HG03280 (cell line): Measurements from ENCODE around the gene TBC1D20.
A peak's percentile ranks its signal among the peaks of the same experiment; 100 is the strongest.
"Not testable (repeated sequence)": the region's sequence is repeated elsewhere in the genome, so short reads cannot be mapped to it uniquely, and the experiment has no call there.

ENCODE experiments used
- ATAC-seq: cut with Tn5 transposase; IDR thresholded peaks from one replicate; pipeline ENCODE4 v1.9.1; 2021; ENCODE audit warnings: mild to moderate bottlenecking, moderate library complexity; ENCODE audit not compliant: unreplicated experiment

TBC1D20 gene

DNA sequence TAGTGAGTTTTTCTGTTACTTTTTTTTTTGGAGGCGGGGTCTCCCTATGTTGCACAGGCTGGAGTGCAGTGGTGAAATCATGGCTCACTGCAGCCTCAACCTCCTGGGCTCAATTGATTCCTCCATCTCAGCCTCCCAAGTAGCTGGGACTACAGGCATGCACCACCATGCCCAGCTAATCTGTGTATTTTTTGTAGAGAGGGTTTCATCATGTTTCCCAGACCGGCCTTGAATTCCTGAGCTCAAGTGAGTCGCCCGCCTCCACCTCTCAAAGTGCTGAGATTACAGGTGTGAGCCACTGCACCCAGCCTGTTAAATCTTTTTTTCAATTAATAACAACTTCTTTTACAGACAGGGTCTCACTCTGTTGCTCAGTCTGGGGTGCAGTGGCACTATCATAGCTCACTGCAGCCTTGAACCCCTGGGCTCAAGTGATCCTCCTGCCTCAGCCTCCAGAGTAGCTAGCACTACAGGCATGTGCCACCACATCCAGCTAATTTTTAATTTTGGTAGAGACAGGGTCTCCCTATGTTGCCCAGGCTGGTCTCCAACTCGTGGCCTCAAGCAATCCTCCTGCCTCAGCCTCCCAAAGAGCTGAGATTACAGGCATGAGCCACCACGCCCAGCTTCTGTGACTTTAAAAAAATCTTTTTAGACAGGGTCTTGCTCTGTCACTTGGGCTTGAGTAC lies 14.4 kb upstream of the TBC1D20 start:
- not testable (repeated sequence) for ATAC-seq

DNA sequence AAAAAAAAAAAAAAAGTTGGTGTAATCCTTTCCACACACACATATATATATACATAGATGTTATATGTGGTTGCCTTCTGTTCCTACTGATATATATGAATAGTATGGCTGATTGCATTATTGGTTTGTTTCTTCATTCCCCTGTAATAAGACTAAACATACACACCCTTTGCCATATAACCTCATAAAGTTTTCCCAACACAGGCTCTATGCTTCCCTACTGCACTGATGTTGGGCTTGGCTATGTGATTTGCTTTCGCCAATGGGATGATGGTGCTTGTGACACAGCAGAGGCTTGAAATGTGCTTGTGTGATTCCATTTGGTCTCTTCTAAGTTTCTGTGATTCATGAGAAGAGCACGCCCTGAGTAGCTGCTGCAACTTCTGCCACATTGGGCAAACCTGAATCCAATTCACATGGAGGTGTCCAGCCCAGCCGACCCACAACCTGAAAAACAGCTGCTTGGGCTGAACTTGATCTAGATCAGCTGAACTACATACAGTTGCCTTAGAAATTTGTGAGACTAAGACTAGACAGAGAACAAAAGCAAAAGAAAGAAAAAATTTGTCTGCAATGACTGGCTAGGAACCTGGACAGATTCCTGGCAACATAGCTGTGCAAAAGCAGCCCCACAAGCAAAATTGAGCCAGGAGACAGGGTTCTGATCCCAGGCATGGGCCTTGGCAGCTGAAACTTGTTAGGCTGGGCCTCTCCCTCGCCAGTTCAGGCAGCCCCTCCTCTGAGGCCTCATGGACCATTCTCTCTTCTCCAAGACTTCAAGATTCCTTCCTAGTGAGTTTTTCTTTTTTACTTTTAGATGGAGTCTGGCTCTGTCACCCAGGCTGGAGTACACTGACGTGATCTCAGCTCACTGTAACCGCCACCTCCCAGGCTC lies 13.4 kb upstream of the TBC1D20 start:
- ATAC-seq, result no peak

DNA sequence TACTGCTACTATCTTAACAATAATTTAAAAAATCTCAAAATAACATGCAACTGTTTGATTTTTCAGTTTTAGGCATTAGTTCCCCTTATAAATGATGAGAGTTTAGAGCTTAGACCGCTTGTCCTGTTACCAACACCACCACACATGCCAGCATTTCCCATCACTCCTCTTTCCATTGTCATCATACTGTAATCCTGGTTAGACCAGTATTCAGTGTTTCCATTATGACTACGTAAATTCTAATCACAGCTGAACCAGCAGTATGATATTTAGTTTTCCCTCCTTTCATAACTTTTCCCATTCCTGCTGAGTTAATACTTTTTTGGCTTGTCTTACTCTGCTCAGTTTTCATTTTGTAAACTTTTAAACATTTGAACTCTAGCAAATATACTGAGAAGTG lies 12.2 kb upstream of the TBC1D20 start:
- no peak for ATAC-seq

DNA sequence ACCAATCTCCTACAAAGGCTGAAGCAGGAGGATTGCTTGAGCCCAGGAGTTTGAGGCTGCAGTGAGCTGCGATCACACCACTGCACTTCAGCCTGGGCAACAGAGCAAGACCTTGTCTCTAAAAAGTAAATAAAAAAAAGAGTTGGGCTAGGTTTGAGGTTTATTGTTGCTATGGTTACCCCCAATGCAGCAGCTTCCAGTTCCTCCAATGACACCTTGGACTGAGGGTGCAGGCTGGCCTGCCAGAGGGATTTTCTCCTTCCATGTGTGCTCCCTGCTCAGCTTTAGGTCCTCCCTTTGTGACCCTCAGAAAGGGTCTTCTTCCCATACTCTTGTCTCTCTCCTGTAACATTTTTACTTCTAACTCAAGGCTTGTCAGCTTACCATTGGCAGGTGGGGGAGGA lies 10.6 kb upstream of the TBC1D20 start:
- no peak for ATAC-seq

DNA sequence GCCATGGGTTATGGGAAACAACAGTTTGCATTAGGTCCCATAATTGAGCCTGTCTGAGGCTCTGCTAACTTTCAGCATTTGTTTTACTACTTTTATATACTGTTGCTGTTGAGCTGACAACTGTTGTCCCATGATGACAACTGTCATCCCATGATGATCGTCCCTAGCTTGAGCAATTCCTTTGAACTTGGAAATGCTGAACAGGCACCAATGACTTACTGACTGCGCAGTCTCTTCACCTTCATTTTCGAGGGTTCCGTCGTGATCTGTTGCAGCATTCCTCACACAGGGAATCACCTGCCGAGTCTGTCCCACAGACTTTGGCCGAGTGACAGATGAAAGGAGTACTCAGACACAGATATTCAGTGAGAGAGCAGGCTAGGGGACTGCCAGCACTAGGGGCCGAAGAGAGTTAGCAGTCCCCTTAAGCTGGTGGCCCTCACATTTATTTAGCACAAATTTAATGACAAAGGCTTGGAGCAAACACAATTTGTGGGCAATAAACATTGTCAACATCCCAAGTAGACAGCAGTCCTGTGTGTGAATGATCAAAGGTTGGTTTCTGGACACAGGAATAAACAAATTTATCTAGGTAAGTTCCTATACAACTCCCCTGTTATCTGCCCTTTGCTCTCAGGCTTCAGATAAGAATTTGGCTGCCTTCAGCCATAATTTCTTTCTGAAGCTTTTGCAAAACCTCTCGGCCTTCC lies 10.0 kb upstream of the TBC1D20 start:
- ATAC-seq, result no peak

DNA sequence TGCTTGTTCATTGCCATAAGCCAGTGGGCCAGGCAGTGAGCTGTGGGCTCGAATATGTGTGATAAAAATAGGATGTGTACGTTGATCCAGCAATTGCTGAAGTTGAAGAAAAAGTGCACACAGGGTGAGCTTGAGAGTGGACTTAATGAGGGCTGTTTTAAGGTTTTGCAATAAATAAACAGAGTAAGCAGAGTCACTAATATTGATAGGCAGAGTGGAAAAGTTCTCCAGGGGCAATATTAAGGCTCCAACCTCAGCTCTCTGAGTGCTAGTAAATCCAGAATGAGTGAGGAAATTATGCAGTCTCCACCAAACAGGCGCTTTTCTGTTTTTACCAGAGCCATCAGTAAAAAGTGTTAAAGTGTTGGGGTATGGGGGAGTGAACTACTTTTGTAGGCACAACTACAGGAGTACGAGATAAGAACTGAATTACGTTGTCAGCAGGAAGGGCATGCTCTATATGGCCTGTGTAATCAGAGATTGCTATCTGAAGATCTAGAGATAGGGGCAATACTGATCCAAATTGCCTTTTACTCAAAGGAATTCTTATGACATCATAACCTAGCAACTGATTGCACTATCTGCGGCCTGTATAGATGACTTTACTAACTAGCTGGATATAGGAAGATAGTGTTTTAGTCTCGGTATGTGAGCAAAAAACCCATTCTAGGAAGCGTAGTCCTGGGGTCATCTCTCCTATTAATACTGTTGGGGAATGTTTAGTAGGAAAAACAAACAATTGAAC lies 7.6 kb upstream of the TBC1D20 start:
- no peak for ATAC-seq

DNA sequence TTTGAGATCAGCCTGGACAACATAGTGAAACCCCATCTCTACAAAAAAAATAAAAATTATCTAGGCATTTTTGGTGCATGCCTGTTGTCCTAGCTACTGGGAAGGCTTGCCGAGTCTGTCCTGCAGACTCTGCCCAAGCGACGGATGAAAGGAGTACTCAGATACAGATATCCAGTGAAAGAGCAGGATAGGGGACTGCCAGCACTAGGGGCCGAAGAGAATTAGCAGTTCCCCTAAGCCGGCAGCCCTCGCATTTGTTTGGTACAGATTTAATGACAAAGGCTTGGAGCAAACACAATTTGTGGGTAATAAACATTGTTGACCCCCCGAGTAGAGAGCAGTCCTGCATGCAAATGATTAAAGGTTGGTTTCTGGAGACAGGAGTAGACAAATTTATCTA lies 5.4 kb upstream of the TBC1D20 start:
- ATAC-seq, result no peak

DNA sequence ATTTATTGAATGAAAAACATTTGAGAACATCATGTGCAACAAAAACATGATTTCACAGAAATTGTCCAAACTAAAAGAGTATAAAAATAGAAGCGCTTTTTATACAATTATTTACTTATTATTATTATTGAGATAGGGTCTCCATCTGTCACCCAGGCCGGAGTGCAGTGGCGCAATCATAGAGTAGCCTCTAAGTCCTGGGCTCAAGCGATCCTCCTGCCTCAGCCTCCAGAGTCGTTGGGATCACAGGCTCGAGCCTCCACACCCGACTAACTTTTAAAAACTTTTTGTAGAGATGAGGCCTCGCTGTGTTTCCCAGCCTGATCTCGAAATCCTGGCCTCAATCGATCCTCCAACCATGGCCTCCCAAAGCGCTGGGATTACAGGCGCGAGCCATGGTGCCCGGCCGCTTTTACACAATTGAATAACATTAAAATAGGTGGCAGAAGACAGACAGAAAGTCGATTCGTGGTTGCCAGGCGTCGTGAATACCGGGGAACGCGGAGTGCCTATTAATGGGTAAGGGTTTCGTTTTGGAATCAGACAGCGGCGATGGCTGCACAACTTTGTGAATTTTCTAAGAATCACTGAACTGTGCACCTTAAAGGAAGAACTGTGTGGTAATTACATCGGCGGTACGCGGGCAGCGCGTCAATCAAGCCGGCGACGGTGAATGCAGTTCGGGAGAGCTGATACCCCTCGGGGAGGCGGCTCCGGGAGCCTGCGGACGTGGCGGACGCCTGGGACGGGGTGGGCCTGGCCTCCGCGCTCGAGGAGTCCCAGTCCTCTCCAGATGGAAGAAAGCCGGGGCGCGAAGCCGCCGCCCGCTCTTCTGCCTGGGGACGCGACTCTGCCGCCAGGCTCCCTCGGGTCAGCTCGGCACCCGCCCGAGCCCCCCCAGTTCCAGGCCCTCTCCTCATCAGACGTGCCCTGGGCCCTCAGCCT lies 807 bp downstream of the TBC1D20 start:
- ATAC-seq, result peak; percentile 42

DNA sequence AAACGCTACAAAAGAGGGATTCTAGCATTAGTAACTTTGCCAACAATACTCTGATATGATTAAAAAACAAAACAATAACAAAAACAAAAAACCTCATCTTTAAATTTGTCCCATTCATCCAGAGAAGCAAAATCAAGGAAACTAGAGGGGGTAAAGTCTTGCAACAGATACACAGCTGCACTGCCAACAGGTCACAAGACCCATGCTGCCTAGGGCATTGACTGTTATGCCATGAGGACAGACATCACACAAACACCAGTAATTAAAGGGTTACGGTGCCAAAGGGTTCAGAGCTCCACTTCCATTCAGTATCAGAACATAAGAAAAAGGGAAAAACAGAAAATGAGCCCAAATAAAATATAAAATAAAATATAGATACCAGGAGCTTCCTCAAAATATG lies 1.6 kb downstream of the TBC1D20 start:
- no peak for ATAC-seq

DNA sequence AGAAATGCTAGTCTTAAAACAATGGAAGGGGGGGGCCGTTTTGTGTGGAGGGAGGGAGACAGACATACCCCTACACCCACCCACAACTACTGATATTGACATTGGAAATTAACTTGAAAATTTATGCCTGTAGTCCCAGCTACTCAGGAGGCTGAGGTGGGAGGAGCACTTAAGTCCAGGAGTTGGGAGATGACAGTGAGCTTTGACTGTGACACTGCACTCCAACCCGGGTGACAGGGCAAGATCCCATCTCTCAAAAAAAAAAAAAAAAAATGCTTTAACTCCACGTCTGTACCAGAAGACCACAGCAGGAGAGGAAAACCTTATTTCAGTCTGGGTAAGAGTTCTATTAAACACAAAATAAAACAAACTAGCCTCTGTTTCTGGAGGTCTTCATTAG lies 2.2 kb downstream of the TBC1D20 start:
- ATAC-seq, result no peak

DNA sequence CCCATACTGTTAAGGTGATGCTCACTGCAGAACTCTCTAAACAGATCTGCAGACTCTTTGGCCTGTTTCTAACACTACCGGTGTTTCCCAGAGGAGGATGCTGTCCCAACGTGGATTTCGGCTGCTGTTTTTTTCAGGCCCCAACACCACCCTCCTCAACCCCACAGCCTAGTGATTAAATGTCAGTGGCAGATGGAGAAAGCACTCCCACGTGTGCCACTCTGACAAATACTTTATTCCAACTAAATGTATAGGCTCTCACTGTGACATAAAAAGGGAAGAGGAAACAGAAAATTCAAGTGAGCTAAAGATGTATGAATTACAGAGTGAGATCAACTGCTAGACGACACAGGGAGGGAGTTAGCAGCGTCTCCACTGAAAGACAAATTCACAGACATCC lies 3.6 kb downstream of the TBC1D20 start:
- ATAC-seq, result no peak

DNA sequence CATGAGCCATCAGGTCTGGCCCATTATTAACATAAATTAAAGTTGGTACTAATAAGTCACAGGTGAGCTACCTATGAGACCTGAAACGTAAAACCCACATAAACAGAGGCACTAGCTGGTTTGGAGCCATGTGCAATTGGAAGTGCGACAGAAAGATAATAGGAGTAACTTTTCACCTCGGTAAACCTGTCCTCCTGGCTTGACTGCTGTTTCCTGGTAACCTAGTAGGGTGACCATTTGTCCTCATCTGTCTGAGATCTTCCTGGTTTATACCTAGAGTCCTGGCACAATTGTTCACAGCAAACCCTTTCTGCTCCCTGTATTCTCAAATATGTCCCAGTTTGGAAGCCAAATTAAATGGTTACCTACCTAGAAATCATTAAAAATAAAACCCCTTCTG lies 7.4 kb downstream of the TBC1D20 start:
- ATAC-seq, result no peak

DNA sequence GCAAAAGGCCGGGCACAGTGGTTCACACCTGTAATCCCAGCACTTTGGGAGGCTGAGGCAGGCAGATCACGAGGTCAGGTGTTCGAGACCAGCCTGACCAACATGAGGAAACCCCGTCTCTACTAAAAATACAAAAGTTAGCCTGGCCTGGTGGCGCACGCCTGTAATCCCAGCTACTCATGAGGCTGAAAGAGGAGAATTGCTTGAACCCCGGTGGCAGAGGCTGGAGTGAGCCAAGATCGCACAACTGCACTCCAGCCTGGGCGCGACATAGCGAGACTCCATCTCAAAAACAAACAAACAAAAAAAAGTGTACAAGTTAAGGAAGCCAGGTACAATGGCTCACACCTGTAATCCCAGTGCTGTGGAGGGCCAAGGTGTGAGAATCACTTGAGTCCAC lies 10.3 kb downstream of the TBC1D20 start:
- not testable (repeated sequence) for ATAC-seq

DNA sequence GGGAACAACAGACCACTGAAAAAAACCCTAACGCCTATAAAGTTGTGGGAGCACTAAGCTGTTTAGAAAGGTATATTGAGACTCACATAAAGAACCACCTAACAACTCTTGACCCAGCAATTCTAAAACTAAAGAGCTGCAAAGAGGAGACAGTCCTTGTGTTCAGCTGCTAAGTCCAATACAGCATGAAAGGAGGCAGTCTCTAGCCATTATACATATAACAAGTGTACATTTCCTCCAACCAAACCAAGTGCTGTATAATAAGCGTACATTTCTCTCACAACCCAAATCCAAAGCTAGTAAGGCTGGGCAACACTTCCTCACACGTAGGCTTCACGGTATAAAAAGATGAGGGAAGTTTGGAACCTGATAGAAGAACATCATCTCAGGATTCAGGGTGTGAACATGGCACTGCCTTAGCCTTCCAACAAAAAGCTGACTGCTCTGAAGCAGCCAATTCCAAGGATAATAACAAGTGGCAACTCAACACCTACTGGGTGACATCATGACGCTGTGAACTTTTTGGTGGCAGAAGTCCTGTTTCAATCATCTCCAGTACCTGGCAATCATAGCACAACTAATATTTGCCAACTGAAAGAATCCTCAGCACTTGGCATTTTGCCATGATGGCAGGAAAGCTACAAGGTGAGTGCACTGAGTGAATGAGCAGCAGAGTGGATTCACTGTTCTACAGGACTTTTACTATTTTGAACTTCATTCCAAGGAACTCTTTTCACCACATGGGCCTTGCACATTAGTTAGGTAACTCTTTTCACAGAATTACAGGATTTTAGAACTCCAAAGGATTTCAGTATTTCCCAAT lies 16.6 kb downstream of the TBC1D20 start:
- ATAC-seq, result no peak

DNA sequence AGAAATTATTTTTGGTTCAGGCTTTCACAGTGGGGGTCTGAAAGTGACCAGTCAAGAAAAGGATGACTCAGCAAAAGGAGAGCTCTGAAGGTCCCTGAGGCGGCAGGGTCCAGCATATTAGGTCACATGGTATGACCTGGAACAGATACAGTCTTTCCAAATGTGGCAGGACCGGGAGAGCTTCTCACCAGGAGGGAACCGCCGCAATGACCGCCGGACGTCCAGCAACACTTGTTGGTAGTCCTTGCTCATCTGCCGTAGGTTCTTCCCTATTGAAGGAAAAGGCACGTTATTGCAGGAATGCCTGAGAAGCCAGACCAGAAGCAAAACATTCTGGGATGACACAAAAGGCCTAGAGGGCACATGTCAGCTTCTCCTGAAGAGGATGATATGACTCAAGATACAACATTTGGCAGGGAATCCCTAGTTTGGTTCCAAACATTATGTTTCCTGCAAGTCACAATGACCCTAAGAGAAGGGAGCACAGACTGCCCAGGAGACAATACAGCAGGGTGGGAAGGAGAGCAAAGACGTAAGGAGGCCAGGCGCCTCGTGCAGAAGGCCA lies 17.4 kb downstream of the TBC1D20 start:
- no peak for ATAC-seq

DNA sequence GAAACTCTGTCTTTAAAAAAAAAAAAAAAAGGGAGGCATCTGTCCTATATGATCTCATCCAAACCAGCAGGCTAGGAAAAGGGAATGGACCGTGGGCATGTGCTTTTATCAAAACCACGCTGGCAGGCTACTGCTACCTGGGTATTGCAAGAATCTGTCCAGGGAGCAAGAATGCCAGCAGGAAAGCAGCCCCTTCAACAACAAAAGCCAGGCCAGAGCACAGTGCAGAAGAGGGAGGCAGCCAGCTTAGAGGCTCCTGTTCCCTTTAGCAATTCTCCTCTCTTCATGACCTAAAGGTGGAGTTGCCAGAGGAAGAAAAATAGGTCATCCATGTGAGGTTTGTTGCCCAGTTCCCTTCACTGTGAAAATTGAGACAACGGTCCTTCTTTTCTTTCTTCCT lies 18.2 kb downstream of the TBC1D20 start:
- no peak for ATAC-seq

DNA sequence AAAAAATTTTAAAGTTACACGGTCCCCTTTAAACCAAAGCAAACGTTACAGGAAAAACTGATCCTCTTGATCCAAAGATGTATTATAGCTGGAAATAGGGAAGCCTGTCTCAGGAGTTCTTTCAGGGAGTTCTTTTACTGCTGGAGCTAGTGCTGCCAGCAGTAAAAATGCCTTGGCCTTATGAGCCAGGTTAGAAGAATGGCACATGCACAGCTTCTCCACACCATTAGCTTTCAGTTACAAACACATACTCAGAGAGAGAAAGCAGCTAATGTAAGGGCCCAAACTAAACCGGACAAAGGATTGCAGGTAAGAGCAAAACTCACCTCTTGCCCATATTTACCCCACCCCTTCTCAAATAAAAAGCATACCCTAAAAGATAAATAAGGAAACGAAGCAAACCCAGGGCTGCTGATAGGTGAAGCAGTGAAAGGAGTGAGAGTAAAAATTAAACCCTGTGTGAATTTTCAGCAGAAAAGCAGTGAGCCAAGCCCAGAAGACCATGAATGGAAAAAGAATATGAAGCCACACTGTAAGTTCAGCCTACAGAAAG lies 19.0 kb downstream of the TBC1D20 start:
- no peak for ATAC-seq

DNA sequence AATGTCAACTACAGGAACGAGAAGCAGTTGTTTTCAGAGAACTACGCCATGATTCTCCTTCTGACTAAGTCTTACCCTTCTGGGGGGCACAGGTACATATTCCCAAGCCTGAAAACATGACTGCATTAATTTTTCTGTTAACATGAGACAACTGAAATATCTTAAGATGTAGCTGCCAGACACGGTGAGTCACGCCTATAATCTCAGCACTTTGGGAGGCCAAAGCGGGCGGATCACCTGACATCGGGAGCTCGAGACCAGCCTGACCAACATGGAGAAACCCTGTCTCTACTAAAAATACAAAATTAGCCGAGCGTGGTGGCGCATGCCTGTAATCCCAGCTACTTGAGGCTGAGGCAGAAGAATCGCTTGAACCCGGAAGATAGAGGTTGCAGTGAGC lies 21.7 kb downstream of the TBC1D20 start:
- no peak for ATAC-seq
